Endothelial cell (in vitro differentiated cells): ENCODE measurements around the gene OR52B4. TPM values are rescaled to one million over a fixed set of nuclear protein-coding genes. Genes with fewer than 3 reads are reported as not detected.
A peak's percentile ranks its signal among the peaks of the same experiment; 100 is the strongest.
"Not testable (repeated sequence)": the region's sequence is repeated elsewhere in the genome, so short reads cannot be mapped to it uniquely, and the experiment has no call there.

ENCODE experiments used
- DNase-seq: peaks from one replicate; pipeline ENCODE4 v3.0.0; 2021; ENCODE audit warnings: low spot score
- H3K27ac Mint-ChIP-seq: one replicate; pipeline ENCODE4 v1.8.0; 2021; ENCODE audit warnings: mixed read lengths, inconsistent platforms; ENCODE audit not compliant: unreplicated experiment
- H3K27me3 Mint-ChIP-seq: one replicate; pipeline ENCODE4 v1.8.0; 2021; ENCODE audit warnings: mild to moderate bottlenecking, moderate library complexity, mixed read lengths, inconsistent platforms; ENCODE audit not compliant: unreplicated experiment
- H3K36me3 Mint-ChIP-seq: one replicate; pipeline ENCODE4 v1.8.0; 2021; ENCODE audit warnings: mild to moderate bottlenecking, low read depth, mixed read lengths, inconsistent platforms; ENCODE audit not compliant: unreplicated experiment
- H3K4me1 Mint-ChIP-seq: one replicate; pipeline ENCODE4 v1.8.0; 2021; ENCODE audit warnings: mild to moderate bottlenecking, mixed read lengths, inconsistent platforms; ENCODE audit not compliant: unreplicated experiment
- H3K4me3 Mint-ChIP-seq: one replicate; pipeline ENCODE4 v1.8.0; 2021; ENCODE audit warnings: mild to moderate bottlenecking, mixed read lengths, inconsistent platforms; ENCODE audit not compliant: unreplicated experiment
- H3K9me3 Mint-ChIP-seq: one replicate; pipeline ENCODE4 v1.8.0; 2021; ENCODE audit warnings: mixed read lengths, inconsistent platforms; ENCODE audit not compliant: unreplicated experiment
- CTCF ChIP-seq: fragments of 200-600 bp; sonication (generic); IDR thresholded peaks from one replicate; pipeline ENCODE4 v1.5.0; 2021; ENCODE audit warnings: antibody characterized with exemption; ENCODE audit not compliant: unreplicated experiment
- long read RNA-seq: library from polyadenylated mRNA; unstranded; transcript quantifications from one replicate; pipeline ENCODE4 v2.0.0, GENCODE V29; 2020; ENCODE audit not compliant: unreplicated experiment
- total RNA-seq: library from RNA; stranded (reverse); fragmentation: NEBNext Ultra II Directional; extraction: Animal tissue kit (Norgen Biotek cat#: 25700); gene quantifications from one replicate; pipeline ENCODE4 v1.2.1, GENCODE V29; 2021; ENCODE audit not compliant: unreplicated experiment

Gene OR52B4
- not detected for total RNA-seq
- long read RNA-seq: 0 reads

GRCh38 chr11:4368286-4368685, at the start of gene OR52B4:
Gene OR52B4, minus strand, starts transcription at chr11:4368386. Its CDS starts 91 bp downstream, at chr11:4368295.
- no peak within 1 kb of the TSS for H3K27ac Mint-ChIP-seq
- no peaks in the 10 kb centered on the region for H3K27me3 Mint-ChIP-seq
- H3K4me1 Mint-ChIP-seq: no peaks in the 10 kb centered on the region
- H3K4me3 Mint-ChIP-seq: no peak within 1 kb of the TSS
- H3K9me3 Mint-ChIP-seq: no peaks in the 10 kb centered on the region
- TF ChIP-seq CTCF: no peak
- H3K36me3 Mint-ChIP-seq: no peaks in the 10 kb centered on the region
- no peak for DNase-seq

GRCh38 chr11:4416816-4417215, 48.6 kb upstream of the OR52B4 start:
- no peaks in the 10 kb centered on the region for H3K9me3 Mint-ChIP-seq
- no peaks in the 10 kb centered on the region for H3K36me3 Mint-ChIP-seq
- no peaks in the 10 kb centered on the region for H3K4me1 Mint-ChIP-seq
- no peak overlapping the region for H3K27ac Mint-ChIP-seq
- H3K4me3 Mint-ChIP-seq: no peak overlapping the region
- TF ChIP-seq CTCF: no peak
- DNase-seq: no peak
- H3K27me3 Mint-ChIP-seq: no peaks in the 10 kb centered on the region

- no peak for TF ChIP-seq CTCF
- H3K4me3 Mint-ChIP-seq: no peak overlapping the region
- no peak for DNase-seq
- H3K27me3 Mint-ChIP-seq: no peaks in the 10 kb centered on the region
- H3K4me1 Mint-ChIP-seq: no peaks in the 10 kb centered on the region
- H3K9me3 Mint-ChIP-seq: no peaks in the 10 kb centered on the region
- H3K27ac Mint-ChIP-seq: no peak overlapping the region
- no peaks in the 10 kb centered on the region for H3K36me3 Mint-ChIP-seq
Observed at GRCh38 chr11:4416306-4416705, 48.1 kb upstream of the OR52B4 start.

- H3K9me3 Mint-ChIP-seq, H3K4me1 Mint-ChIP-seq: not testable (repeated sequence)
Observed at GRCh38 chr11:4406206-4406605, 38.0 kb upstream of the OR52B4 start.

GRCh38 chr11:4393858-4394223, 25.7 kb upstream of the OR52B4 start:
- Mint-ChIP-seq H3K4me3 (peak overlapping the region; percentile 93), H3K27me3 (no peaks in the 10 kb centered on the region), H3K36me3 (peaks cover 15% of the 10 kb centered on the region), H3K27ac (no peak overlapping the region), H3K9me3 (no peaks in the 10 kb centered on the region), H3K4me1 (peaks cover 10% of the 10 kb centered on the region)
- TF ChIP-seq CTCF: no peak
- DNase-seq: no peak

More at GRCh38 chr11:4406206-4406605, 38.0 kb upstream of the OR52B4 start:
- H3K36me3 Mint-ChIP-seq, H3K4me3 Mint-ChIP-seq, H3K27me3 Mint-ChIP-seq, DNase-seq, H3K27ac Mint-ChIP-seq: not testable (repeated sequence)
